HL-60/S4 treated with phorbol 12-myristate 13-acetate at 8.2 ng/mL for 4 days and 3 days (cell line): ENCODE data around the gene SPTB.

Experiments used
- in situ Hi-C: fragments of 300-500 bp; cut with MboI; formaldehyde crosslinking; loops from 2 replicates; pipeline ENCODE4 v1.15.0; 2022; ENCODE audit warnings: low sequenced_read_pairs

SPTB gene

GRCh38 chr14:64703395-64704142 lies 176.1 kb downstream of the SPTB start:
- in situ Hi-C loops: no loop called here

DNA sequence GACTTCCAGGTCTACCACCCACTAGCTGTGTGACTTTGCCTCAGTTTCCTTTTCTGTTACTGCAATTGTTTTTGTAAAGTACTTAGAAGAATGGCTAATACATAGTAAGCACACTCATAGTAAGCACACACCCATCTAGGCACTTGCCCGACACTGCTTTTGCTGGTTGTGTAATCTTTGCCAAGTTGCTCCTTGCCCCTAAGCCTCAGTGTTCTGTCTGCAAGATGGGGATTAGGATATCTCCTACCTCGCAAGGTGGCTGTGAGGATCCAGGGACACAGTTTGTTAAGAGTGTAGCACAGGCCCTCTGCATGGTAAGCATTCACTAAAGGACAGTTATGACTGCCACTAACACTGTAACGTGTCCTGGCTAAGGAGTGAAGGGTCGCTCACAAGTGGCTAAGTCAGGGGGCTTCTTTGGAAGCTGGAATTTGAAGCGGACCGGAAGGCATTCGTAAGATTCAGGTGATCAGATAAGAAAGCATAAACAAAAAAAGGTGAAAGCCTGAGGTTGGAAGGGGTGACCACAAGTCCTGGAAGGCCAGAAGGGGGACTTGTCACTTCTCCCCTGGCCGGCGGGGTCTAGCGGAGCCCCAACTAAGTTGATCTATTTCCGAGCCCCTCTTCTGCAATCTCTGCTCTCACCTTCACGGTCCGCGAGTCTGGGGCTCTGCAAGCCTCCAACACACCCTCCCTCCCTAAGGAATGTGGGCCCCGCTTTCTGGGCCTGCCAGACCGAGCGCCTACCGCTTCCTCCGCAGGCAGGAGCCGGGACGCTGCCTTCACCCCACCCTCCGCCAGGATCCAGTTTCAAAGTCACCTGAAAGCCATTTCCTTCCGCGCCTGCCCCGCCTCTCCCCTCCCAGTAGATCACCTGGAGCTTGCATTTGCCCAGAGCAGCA lies 177.0 kb downstream of the SPTB start:
- in situ Hi-C loops: no loop called here

DNA sequence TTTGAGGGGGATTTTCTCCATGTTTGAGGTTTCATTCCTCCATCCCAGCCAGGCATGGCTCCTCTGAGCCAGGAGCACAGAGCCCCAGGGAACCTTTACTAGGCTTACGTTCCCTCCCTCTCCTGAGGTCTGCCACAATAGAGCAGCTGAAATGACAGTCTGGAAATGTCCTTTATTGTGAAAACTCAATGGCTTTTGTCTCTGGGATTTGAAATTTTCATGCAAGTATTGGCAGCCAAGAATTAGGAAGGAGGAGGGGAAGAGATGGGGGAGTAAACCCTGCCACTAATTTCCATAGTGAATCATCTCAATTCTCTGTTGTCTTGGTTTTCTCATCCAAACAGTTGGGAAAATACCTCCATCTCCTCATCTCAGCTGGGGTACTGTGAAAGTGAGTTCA lies 178.0 kb downstream of the SPTB start:
- in situ Hi-C loops: no loop called here

GRCh38 chr14:64700894-64701293 lies 178.8 kb downstream of the SPTB start:
- in situ Hi-C loops: no loop called here

- in situ Hi-C loops: no loop called here
Observed at GRCh38 chr14:64700290-64700689, 179.4 kb downstream of the SPTB start.

DNA sequence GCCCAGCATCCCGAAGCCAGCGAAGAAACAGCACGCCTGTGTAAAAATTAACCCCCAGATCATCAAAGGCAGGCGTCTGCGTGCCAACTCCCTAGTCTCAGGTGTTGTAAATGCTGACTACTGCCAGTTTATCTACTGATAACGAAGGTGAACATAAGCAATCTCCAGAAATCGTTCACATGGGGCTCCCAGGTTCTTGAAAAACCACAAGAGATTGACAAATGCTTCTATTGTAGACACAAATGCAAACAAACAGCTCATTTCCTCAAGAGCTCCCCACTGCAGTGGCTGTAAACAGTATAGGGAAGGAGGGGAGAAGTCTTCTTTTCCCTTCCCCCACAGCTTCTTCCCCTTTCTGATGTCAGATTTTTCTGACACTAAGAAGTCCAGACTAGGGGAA lies 180.8 kb downstream of the SPTB start:
- in situ Hi-C loops: no loop called here

GRCh38 chr14:64696355-64696857 lies 183.3 kb downstream of the SPTB start:
- in situ Hi-C loops: no loop called here
